Measurements from ENCODE around the gene HOXA4.

HOXA4 gene

DNA sequence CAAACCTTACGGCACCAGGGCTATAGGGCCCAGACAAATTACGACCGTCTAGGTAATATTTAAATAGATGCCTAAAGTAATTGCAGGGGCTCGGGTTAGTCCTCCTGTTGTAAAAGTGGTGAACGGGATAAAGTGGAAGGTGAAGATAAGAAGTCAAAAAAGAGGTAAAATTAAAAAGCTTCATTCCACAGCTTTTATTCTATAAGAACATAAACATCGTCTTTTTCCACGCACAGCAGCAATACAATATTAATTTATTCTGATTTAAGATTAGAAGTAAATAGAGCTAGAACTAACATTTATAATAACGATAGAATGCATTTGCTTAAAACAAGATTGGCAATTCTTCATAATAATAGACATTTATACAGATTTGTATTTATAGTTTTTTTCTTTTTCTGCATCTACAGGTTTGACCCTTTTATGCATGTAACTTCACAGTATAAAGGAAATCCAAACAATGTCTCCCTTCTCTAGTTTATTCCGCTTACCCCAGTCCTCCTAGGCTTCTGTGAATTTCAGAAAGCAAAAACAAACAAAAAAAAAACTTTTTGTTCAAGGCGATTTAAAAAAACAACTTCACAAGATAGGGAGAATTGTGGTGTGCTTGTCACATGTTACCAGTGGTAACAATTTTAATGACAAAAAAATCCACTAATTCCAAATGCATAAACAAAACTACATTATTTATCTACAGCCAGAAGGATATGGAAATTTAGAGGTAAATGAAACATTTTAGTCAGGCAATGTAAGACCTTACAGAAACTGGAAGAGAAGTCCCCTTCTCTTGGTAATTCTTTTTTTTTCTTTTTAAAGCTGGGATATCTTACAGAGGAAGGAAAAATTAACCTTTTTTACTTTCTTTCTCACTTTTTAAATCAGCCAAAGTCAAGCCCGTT lies 40.1 kb upstream of the HOXA4 start:
- Histone ChIP-seq H3F3A (ENCODE audit: low read depth) (peaks cover 6% of the 10 kb centered on the region; the same call in 1 of the 2 replicates), H2AFZ (ENCODE audit: low read length) (no peak overlapping the region), H4K20me1 (ENCODE audit: insufficient read depth, low read length, poor library complexity, severe bottlenecking) (peaks cover 58% of the 10 kb centered on the region), H3K27me3 (ENCODE audit: insufficient read depth, low read length, poor library complexity, severe bottlenecking) (peaks cover 56% of the 10 kb centered on the region), H3K4me1 (ENCODE audit: insufficient read depth, low read length, poor library complexity, severe bottlenecking) (peaks cover 17% of the 10 kb centered on the region), H3K9me3 (ENCODE audit: insufficient read depth, low read depth, low read length) (no peaks in the 10 kb centered on the region), H3K4me2 (ENCODE audit: low read depth, low read length, poor library complexity, severe bottlenecking) (peak overlapping the region; percentile 98), H3K4me3 (ENCODE audit: low read length, poor library complexity, severe bottlenecking) (peak overlapping the region; percentile 94), H3K36me3 (ENCODE audit: insufficient read depth, low read length) (peaks cover 42% of the 10 kb centered on the region), H3K9me2 (replicated peaks; ENCODE audit: low read depth, low read length) (no peaks in the 10 kb centered on the region), H3K9ac (ENCODE audit: low read depth, low read length, poor library complexity, severe bottlenecking) (peak overlapping the region; percentile 99), H3K79me2 (ENCODE audit: insufficient read depth, low read length) (peaks cover 99% of the 10 kb centered on the region)
- TF ChIP-seq, protein P1, sequence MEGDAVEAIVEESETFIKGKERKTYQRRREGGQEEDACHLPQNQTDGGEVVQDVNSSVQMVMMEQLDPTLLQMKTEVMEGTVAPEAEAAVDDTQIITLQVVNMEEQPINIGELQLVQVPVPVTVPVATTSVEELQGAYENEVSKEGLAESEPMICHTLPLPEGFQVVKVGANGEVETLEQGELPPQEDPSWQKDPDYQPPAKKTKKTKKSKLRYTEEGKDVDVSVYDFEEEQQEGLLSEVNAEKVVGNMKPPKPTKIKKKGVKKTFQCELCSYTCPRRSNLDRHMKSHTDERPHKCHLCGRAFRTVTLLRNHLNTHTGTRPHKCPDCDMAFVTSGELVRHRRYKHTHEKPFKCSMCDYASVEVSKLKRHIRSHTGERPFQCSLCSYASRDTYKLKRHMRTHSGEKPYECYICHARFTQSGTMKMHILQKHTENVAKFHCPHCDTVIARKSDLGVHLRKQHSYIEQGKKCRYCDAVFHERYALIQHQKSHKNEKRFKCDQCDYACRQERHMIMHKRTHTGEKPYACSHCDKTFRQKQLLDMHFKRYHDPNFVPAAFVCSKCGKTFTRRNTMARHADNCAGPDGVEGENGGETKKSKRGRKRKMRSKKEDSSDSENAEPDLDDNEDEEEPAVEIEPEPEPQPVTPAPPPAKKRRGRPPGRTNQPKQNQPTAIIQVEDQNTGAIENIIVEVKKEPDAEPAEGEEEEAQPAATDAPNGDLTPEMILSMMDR (conservative IDR thresholded peaks at IDR 0.05; ENCODE audit: low read length) = no peak
- TF ChIP-seq EZH2phosphoT487 (IDR thresholded peaks at IDR 0.05; ENCODE audit: borderline replicate concordance) = no peak

DNA sequence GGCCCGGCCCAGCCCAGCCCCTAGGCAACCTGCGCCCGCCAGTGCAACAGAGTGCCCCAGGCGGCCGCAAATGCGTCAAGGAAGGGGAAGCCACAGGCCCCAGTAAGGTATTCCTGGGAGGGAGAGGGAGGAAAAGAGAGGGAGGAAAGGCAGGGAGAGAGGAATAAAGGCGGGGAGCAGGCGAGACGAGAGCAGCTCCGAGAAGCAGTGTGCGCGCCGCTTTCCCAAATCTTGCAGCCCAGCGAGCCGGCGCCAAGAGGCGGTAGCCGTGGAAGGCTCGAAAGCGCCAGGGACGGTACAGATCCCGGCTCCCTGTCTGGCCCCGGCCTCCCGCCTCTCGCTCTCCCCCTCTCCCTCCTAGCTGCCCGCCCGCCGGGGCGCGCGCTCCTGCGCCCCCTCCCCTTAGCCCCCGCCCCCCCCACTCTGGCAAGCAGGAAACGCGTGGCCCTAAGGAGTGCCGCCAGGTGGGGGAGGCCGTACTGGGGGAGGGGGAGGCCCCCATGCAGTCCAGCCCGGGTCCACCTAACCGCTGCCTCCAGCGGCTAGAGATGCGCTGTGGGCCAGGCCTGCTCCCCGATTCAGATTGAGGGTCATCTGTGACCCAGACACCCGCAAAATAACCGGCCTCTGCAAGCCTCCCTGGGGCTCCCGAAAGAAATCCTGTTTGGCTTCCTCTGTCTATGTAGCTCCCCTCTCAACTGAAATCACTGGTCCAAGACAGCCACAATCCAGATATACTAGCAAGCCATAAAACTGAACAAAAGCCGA lies 39.3 kb upstream of the HOXA4 start:
- Histone ChIP-seq H3K9me3 (ENCODE audit: insufficient read depth, low read depth, low read length) (no peaks in the 10 kb centered on the region), H3K9me2 (replicated peaks; ENCODE audit: low read depth, low read length) (no peaks in the 10 kb centered on the region), H2AFZ (ENCODE audit: low read length) (no peak overlapping the region), H3K9ac (ENCODE audit: low read depth, low read length, poor library complexity, severe bottlenecking) (peak overlapping the region; percentile 99), H3K4me2 (ENCODE audit: low read depth, low read length, poor library complexity, severe bottlenecking) (peak overlapping the region; percentile 98), H3K27me3 (ENCODE audit: insufficient read depth, low read length, poor library complexity, severe bottlenecking) (peaks cover 60% of the 10 kb centered on the region), H3K4me1 (ENCODE audit: insufficient read depth, low read length, poor library complexity, severe bottlenecking) (peaks cover 15% of the 10 kb centered on the region), H3K79me2 (ENCODE audit: insufficient read depth, low read length) (peaks cover 96% of the 10 kb centered on the region), H3F3A (ENCODE audit: low read depth) (peaks cover 6% of the 10 kb centered on the region; the same call in 1 of the 2 replicates), H4K20me1 (ENCODE audit: insufficient read depth, low read length, poor library complexity, severe bottlenecking) (peaks cover 57% of the 10 kb centered on the region), H3K36me3 (ENCODE audit: insufficient read depth, low read length) (peaks cover 44% of the 10 kb centered on the region), H3K4me3 (ENCODE audit: low read length, poor library complexity, severe bottlenecking) (peak overlapping the region; percentile 94)
- no peak for TF ChIP-seq EZH2phosphoT487 (IDR thresholded peaks at IDR 0.05; ENCODE audit: borderline replicate concordance)
- TF ChIP-seq, protein P1 (conservative IDR thresholded peaks at IDR 0.05; ENCODE audit: low read length) = no peak

- peaks cover 68% of the 10 kb centered on the region for H4K20me1 ChIP-seq (ENCODE audit: insufficient read depth, low read length, poor library complexity, severe bottlenecking)
- peak overlapping the region; percentile 98 for H3K4me2 ChIP-seq (ENCODE audit: low read depth, low read length, poor library complexity, severe bottlenecking)
- TF ChIP-seq, protein P1 (conservative IDR thresholded peaks at IDR 0.05; ENCODE audit: low read length) = peak; percentile 39; the same call in 1 of the 2 replicates
- TF ChIP-seq EZH2phosphoT487 (IDR thresholded peaks at IDR 0.05; ENCODE audit: borderline replicate concordance) = no peak
- H3F3A ChIP-seq (ENCODE audit: low read depth) = peaks cover 6% of the 10 kb centered on the region; the same call in 1 of the 2 replicates
- peaks cover 96% of the 10 kb centered on the region for H3K79me2 ChIP-seq (ENCODE audit: insufficient read depth, low read length)
- peak overlapping the region; percentile 94 for H3K4me3 ChIP-seq (ENCODE audit: low read length, poor library complexity, severe bottlenecking)
- peaks cover 10% of the 10 kb centered on the region for H3K4me1 ChIP-seq (ENCODE audit: insufficient read depth, low read length, poor library complexity, severe bottlenecking)
- H3K9me2 ChIP-seq (replicated peaks; ENCODE audit: low read depth, low read length) = no peaks in the 10 kb centered on the region
- peaks cover 59% of the 10 kb centered on the region for H3K36me3 ChIP-seq (ENCODE audit: insufficient read depth, low read length)
- no peak overlapping the region for H2AFZ ChIP-seq (ENCODE audit: low read length)
- peak overlapping the region; percentile 99 for H3K9ac ChIP-seq (ENCODE audit: low read depth, low read length, poor library complexity, severe bottlenecking)
- H3K27me3 ChIP-seq (ENCODE audit: insufficient read depth, low read length, poor library complexity, severe bottlenecking) = peaks cover 72% of the 10 kb centered on the region
- H3K9me3 ChIP-seq (ENCODE audit: insufficient read depth, low read depth, low read length) = no peaks in the 10 kb centered on the region
Observed at GRCh38 chr7:27168265-27168947, 37.8 kb upstream of the HOXA4 start.

All from Loucy (cell line).